ENCODE measurements around the gene AFDN.

- TF ChIP-seq EP300 (IDR thresholded peaks at IDR 0.05; ENCODE audit: borderline replicate concordance in 1 of 2, control insufficient read depth in 1 of 2, low read depth in 2 of 2, low read length in 2 of 2) (no peak), EZH2 (IDR thresholded peaks at IDR 0.05; ENCODE audit: borderline replicate concordance, control insufficient read depth, low read depth, low read length) (no peak), CTCF (IDR thresholded peaks at IDR 0.05 in 2 of 3, conservative IDR thresholded peaks at IDR 0.05 in 1 of 3; ENCODE audit: control insufficient read depth in 2 of 3, extremely low read depth in 1 of 3, insufficient read depth in 1 of 3, low read depth in 3 of 3, low read length in 3 of 3) (no peak), SMC3 (IDR thresholded peaks at IDR 0.05; ENCODE audit: borderline replicate concordance, low read length) (no peak), POLR2A (IDR thresholded peaks at IDR 0.05; ENCODE audit: low read depth, low read length) (no peak), SUZ12 (IDR thresholded peaks at IDR 0.05; ENCODE audit: unreplicated experiment) (no peak)
Measured at GRCh38 chr6:167786853-167787675, 39.6 kb upstream of the AFDN start.

Data from GM12878 (cell line).